IMR-90 (cell line): ENCODE measurements around the gene IFNK. TPM values are rescaled to one million over a fixed set of nuclear protein-coding genes. Genes with fewer than 3 reads are reported as not detected.

ENCODE experiments used
- ATAC-seq: fragments of 200-7000 bp; cut with Tn5 transposase; 2 replicates; pipeline ENCODE4 v1.9.1; 2020; ENCODE audit warnings: low read depth, mild to moderate bottlenecking, moderate library complexity
- BruUV-seq: library from RNA; stranded (reverse); fragments of 400-500 nt; replicated peaks from 2 replicates; lab custom pipeline; 2021; lab: Mats Ljungman, UMichigan
- CTCF ChIA-PET: fragments of 300-600 bp; formaldehyde crosslinking; extraction: SDS; loops from one replicate; lab custom pipeline; 2021; ENCODE audit warnings: antibody characterized with exemption; lab: Yijun Ruan, JAX
- POLR2A ChIA-PET: fragments of 300-600 bp; sonication (Branson Sonifier 250); formaldehyde crosslinking; loops from one replicate; lab custom pipeline; 2022; ENCODE audit warnings: antibody characterized with exemption; ENCODE audit not compliant: unreplicated experiment; lab: Charles Lee
- DNase-seq: peaks from one replicate; pipeline ENCODE4 v3.0.0; 2013
- H2AFZ ChIP-seq: replicated peaks from 2 replicates; pipeline ENCODE3; 2013; ENCODE audit warnings: low read length, mild to moderate bottlenecking; ENCODE audit not compliant: poor library complexity
- H2AK5ac ChIP-seq: 2 replicates; pipeline ENCODE4 v1.6.1; 2013; ENCODE audit warnings: low read depth, low read length, inconsistent platforms
- H2AK9ac ChIP-seq: replicated peaks from 2 replicates; pipeline ENCODE3; 2013; ENCODE audit warnings: mild to moderate bottlenecking, low read depth, low read length, moderate library complexity; ENCODE audit not compliant: poor library complexity
- H2BK120ac ChIP-seq: 2 replicates; pipeline ENCODE4 v1.6.1; 2013; ENCODE audit warnings: low read depth, low read length, inconsistent platforms
- H2BK15ac ChIP-seq: 3 replicates; pipeline ENCODE4 v1.6.1; 2013; ENCODE audit warnings: low read depth, low read length, inconsistent platforms
- H2BK20ac ChIP-seq: 2 replicates; pipeline ENCODE4 v1.6.1; 2013; ENCODE audit warnings: low read depth, mild to moderate bottlenecking, inconsistent platforms, low read length, moderate library complexity
- H2BK5ac ChIP-seq: 2 replicates; pipeline ENCODE4 v1.6.1; 2013; ENCODE audit warnings: mild to moderate bottlenecking, low read depth, low read length, inconsistent platforms; ENCODE audit not compliant: poor library complexity, severe bottlenecking
- H3K14ac ChIP-seq: replicated peaks from 2 replicates; pipeline ENCODE4 v1.6.1; 2013; ENCODE audit warnings: low read depth, low read length, inconsistent platforms
- H3K18ac ChIP-seq: 2 replicates; pipeline ENCODE4 v1.6.1; 2013; ENCODE audit warnings: low read depth, low read length, control low read depth
- H3K23ac ChIP-seq: 2 replicates; pipeline ENCODE4 v1.6.1; 2013; ENCODE audit warnings: low read depth, low read length, inconsistent platforms
- H3K27ac ChIP-seq: 2 replicates; pipeline ENCODE4 v1.5.1; 2013; ENCODE audit warnings: mild to moderate bottlenecking, control low read depth, low read length; ENCODE audit not compliant: insufficient read depth
- H3K27me3 ChIP-seq: 2 replicates; pipeline ENCODE4 v1.6.1; 2013; ENCODE audit warnings: low read length; ENCODE audit not compliant: control insufficient read depth, insufficient read depth
- H3K36me3 ChIP-seq: 2 replicates; pipeline ENCODE4 v1.6.1; 2013; ENCODE audit warnings: low read length, mixed read lengths; ENCODE audit not compliant: control insufficient read depth, insufficient read depth
- H3K4ac ChIP-seq: 2 replicates; pipeline ENCODE4 v1.6.1; 2013; ENCODE audit warnings: low read depth, low read length, inconsistent platforms
- H3K4me1 ChIP-seq: 2 replicates; pipeline ENCODE4 v1.6.1; 2013; ENCODE audit warnings: low read length, mixed read lengths; ENCODE audit not compliant: control insufficient read depth, insufficient read depth
- H3K4me2 ChIP-seq: 2 replicates; pipeline ENCODE4 v1.6.1; 2013; ENCODE audit warnings: low read depth, mild to moderate bottlenecking, control low read depth, low read length, moderate library complexity
- H3K4me3 ChIP-seq: 2 replicates; pipeline ENCODE4 v1.5.1; 2013; ENCODE audit warnings: low read depth, mild to moderate bottlenecking, control low read depth, low read length, moderate library complexity; ENCODE audit not compliant: insufficient read depth
- H3K56ac ChIP-seq: 2 replicates; pipeline ENCODE4 v1.6.1; 2013; ENCODE audit warnings: low read length, inconsistent platforms; ENCODE audit not compliant: insufficient read depth; ENCODE audit errors: extremely low read depth
- H3K79me1 ChIP-seq, 2 experiments: 2 replicates each; pipeline ENCODE4 v1.6.1; 2013; ENCODE audit warnings: low read length in 2 of 2, inconsistent platforms in 1 of 2, low read depth in 1 of 2
- H3K9ac ChIP-seq: 2 replicates; pipeline ENCODE4 v1.6.1; 2013; ENCODE audit warnings: low read depth, low read length, control low read depth
- H3K9me1 ChIP-seq: 2 replicates; pipeline ENCODE4 v1.6.1; 2013; ENCODE audit warnings: low read length, inconsistent platforms; ENCODE audit not compliant: insufficient read depth
- H3K9me3 ChIP-seq: 2 replicates; pipeline ENCODE4 v1.6.1; 2013; ENCODE audit warnings: low read length; ENCODE audit not compliant: control insufficient read depth, insufficient read depth
- H4K20me1 ChIP-seq: 2 replicates; pipeline ENCODE4 v1.6.1; 2013; ENCODE audit warnings: low read length, inconsistent platforms; ENCODE audit not compliant: insufficient read depth
- H4K5ac ChIP-seq: 2 replicates; pipeline ENCODE4 v1.6.1; 2013; ENCODE audit warnings: mild to moderate bottlenecking, low read depth, low read length, control low read depth
- H4K8ac ChIP-seq, 2 experiments: 2 replicates each; pipeline ENCODE4 v1.6.1; 2013; ENCODE audit warnings: low read depth in 2 of 2, low read length in 2 of 2, control low read depth in 1 of 2, inconsistent platforms in 1 of 2
- H4K91ac ChIP-seq: 2 replicates; pipeline ENCODE4 v1.6.1; 2013; ENCODE audit warnings: low read depth, low read length, inconsistent platforms; ENCODE audit not compliant: insufficient read depth
- BHLHE40 ChIP-seq: fragments of 150-350 bp; IDR thresholded peaks from 2 replicates; pipeline ENCODE4 v1.6.1; 2016; ENCODE audit warnings: mild to moderate bottlenecking, low read depth, low read length
- CHD1 ChIP-seq: IDR thresholded peaks from 2 replicates; pipeline ENCODE4 v1.6.1; 2012; ENCODE audit warnings: low read depth, low read length, improper control_type of control experiment
- MAFK ChIP-seq: IDR thresholded peaks from 2 replicates; pipeline ENCODE4 v1.6.1; 2012; ENCODE audit warnings: low read depth, low read length, improper control_type of control experiment
- RAD21 ChIP-seq: IDR thresholded peaks from 2 replicates; pipeline ENCODE4 v1.6.1; 2012; ENCODE audit warnings: low read length, improper control_type of control experiment
- RFX5 ChIP-seq: IDR thresholded peaks from 2 replicates; pipeline ENCODE4 v1.8.0; 2012; ENCODE audit warnings: low read depth, mild to moderate bottlenecking, low read length, moderate library complexity
- USF2 ChIP-seq: fragments of 150-350 bp; IDR thresholded peaks from 2 replicates; pipeline ENCODE4 v1.6.1; 2017; ENCODE audit warnings: mild to moderate bottlenecking, antibody characterized with exemption, low read length, low read depth
- WGBS, 2 experiments: methylation state at CpG; one replicate each; pipeline versions ENCODE4 v1.1.5 to v1.1.7; 2013; ENCODE audit warnings: missing lambda C conversion rate in 2 of 2; ENCODE audit not compliant: insufficient read length in 1 of 2; ENCODE audit errors: extremely low coverage in 2 of 2; 5-methylcytosine and 5-hydroxymethylcytosine counted together
- dilution Hi-C: fragments of 300-500 bp; cut with HindIII; formaldehyde crosslinking; loops from one replicate; pipeline ENCODE4 v1.14.3; 2018; ENCODE audit warnings: low sequenced_read_pairs; ENCODE audit not compliant: unreplicated experiment
- in situ Hi-C: fragments of 300-500 bp; cut with MboI; formaldehyde crosslinking; loops from 3 replicates; pipeline ENCODE4 v1.14.3; 2019; ENCODE audit warnings: low sequenced_read_pairs, inconsistent platforms, mixed read lengths
- intact Hi-C: fragments of 100-400 bp; cut with micrococcal nuclease; formaldehyde crosslinking; loops from 2 replicates; pipeline ENCODE4 v1.10.0; 2022
- polyA plus RNA-seq, 3 experiments: library from polyadenylated mRNA; depleted of rRNA; stranded (reverse); fragments of >200 nt; gene quantifications; 2 replicates each; pipeline ENCODE4 v1.2.3, GENCODE V29; 2012; ENCODE audit warnings: low replicate concordance in 1 of 3
- total RNA-seq: library from RNA; depleted of rRNA; stranded (reverse); fragments of >200 nt; gene quantifications from 2 replicates; pipeline ENCODE4 v1.2.3, GENCODE V29; 2012

The IFNK gene
- total and polyA plus RNA-seq, 2 of the 4 experiments (the other 2 are of a cell fraction), result not detected

GRCh38 chr9:27510780-27511179 lies 13.3 kb upstream of the IFNK start:
- in situ Hi-C loops (no loop called here), intact Hi-C loops (no loop called here), dilution Hi-C loops (no loop called here)
- Histone ChIP-seq H2BK5ac (no peak overlapping the region), H3K79me1 (no peaks in the 10 kb centered on the region), H2BK20ac (no peak overlapping the region), H3K9me3 (no peaks in the 10 kb centered on the region), H3K36me3 (no peaks in the 10 kb centered on the region), H2BK15ac (no peak overlapping the region), H3K23ac (no peak overlapping the region), H3K9me1 (peaks cover 2% of the 10 kb centered on the region; the same call in 1 of the 2 replicates), H3K4me2 (no peak overlapping the region), H4K91ac (no peak overlapping the region), H3K56ac (no peak overlapping the region), H2AK5ac (no peak overlapping the region), H2AFZ (no peak overlapping the region), H3K14ac (no peak overlapping the region), H3K27ac (no peak overlapping the region), H4K20me1 (no peaks in the 10 kb centered on the region), H3K4me3 (no peak overlapping the region), H4K8ac (no peak overlapping the region), H3K4me1 (no peaks in the 10 kb centered on the region), H3K27me3 (peaks cover 5% of the 10 kb centered on the region; the same call in 1 of the 2 replicates), H2BK120ac (no peak overlapping the region), H3K9ac (no peak overlapping the region), H2AK9ac (no peak overlapping the region), H3K4ac (no peak overlapping the region), H3K18ac (no peak overlapping the region), H4K5ac (no peak overlapping the region)
- ChIA-PET POLR2A (no interaction called here), CTCF (interaction anchor here (0.7 kb wide), 1 partner anchor 173 kb away, joined by 3 read pairs; no protein-coding TSS in a partner anchor)
- ATAC-seq, result no peak
- no TSS peak for BruUV-seq
- TF ChIP-seq USF2 (no peak), RFX5 (no peak), RAD21 (no peak), MAFK (no peak), BHLHE40 (no peak), CHD1 (no peak)
- no CpG with 5 or more reads among the region's 2 CpGs for WGBS, 2 experiments
- no peak for DNase-seq
